GM03348 (cell line): ENCODE results near the gene ANGPTL4.
"Not testable (repeated sequence)": the region's sequence is repeated elsewhere in the genome, so short reads cannot be mapped to it uniquely, and the experiment has no call there.

Experiments
- DNase-seq: peaks from one replicate; pipeline ENCODE4 v3.0.0; 2012; ENCODE audit warnings: low spot score

ANGPTL4 gene

GRCh38 chr19:8334458-8335342 is 29.3 kb upstream of the ANGPTL4 start:
- DNase-seq, result peak; percentile 73

- no peak for DNase-seq
Measured at GRCh38 chr19:8335343-8336071, 28.4 kb upstream of the ANGPTL4 start.

GRCh38 chr19:8336072-8336569 is 27.8 kb upstream of the ANGPTL4 start:
- DNase-seq, result no peak

GRCh38 chr19:8336660-8337059 is 27.3 kb upstream of the ANGPTL4 start:
- DNase-seq, result no peak

GRCh38 chr19:8337728-8338127 is 26.2 kb upstream of the ANGPTL4 start:
- DNase-seq, result no peak

- DNase-seq, result no peak
Measured at GRCh38 chr19:8338835-8339234, 25.1 kb upstream of the ANGPTL4 start.

GRCh38 chr19:8340341-8341096 is 23.4 kb upstream of the ANGPTL4 start:
- DNase-seq, result no peak

DNA sequence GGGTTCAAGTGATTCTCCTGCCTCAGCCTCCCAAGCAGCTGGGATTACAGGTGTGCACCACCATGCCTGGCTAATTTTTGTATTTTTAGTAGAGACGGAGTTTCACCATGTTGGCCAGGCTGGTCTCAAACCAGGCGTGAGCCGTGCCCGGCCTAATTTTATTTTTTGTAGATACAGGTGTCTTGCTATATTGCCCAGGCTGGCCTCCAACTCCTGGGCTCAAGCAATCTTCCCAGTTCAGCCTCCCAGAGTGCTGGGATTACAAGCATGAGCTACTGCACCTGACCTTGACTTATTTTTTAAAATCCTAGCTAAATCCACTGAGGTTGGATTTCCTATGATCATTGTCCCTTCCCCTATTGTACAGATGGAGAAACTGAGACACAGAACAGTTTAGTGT is 22.5 kb upstream of the ANGPTL4 start:
- DNase-seq, result not testable (repeated sequence)

- DNase-seq, result no peak
Measured at GRCh38 chr19:8342316-8342683, 21.7 kb upstream of the ANGPTL4 start.

DNA sequence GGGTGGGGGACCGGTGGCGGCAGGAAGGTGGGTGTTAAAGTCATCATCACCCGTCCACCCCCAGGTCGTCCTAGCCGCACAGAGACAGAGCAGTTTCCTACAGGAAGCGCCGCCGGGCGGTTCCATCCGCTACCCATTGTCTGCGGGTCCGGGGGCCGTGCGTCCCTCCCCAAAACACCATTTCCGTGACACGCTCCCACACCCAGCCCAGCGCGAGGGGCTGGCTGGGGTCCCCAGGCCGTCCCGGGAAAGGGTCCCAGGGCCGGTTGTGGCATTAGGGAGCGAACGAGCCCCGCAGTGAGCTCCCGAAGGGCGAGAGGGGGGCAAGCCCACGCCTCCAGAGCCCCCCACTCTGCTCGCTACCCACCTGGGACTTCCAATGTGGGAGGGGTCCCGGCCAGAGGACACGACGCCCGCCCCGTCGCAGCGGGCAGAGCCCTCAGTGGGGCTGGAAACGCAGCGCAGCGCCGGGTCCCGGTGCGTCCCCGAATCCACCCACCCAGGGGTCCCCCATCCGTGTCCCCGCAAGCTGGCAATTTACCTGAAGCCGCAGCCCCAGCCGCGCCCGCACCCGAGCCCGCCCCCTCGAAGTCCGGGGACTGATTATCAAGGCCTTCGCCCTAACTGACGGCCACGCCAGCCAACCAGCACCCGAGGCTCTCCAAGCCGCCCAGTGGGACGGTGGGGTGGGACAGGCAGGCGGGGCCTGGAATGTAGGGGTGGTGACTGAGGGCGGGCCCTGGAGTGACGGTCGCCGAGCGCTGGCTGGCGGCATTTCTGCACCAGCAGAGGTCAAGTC is 21.1 kb upstream of the ANGPTL4 start, which contains the start of gene KANK3:
Gene KANK3 (minus strand): TSS at position 579 of the 799 bp plus-strand sequence. CDS start 5,434 bp downstream, outside the sequence.
- peak; percentile 97 for DNase-seq

- no peak for DNase-seq
Measured at GRCh38 chr19:8343483-8343844, 20.5 kb upstream of the ANGPTL4 start.

DNA sequence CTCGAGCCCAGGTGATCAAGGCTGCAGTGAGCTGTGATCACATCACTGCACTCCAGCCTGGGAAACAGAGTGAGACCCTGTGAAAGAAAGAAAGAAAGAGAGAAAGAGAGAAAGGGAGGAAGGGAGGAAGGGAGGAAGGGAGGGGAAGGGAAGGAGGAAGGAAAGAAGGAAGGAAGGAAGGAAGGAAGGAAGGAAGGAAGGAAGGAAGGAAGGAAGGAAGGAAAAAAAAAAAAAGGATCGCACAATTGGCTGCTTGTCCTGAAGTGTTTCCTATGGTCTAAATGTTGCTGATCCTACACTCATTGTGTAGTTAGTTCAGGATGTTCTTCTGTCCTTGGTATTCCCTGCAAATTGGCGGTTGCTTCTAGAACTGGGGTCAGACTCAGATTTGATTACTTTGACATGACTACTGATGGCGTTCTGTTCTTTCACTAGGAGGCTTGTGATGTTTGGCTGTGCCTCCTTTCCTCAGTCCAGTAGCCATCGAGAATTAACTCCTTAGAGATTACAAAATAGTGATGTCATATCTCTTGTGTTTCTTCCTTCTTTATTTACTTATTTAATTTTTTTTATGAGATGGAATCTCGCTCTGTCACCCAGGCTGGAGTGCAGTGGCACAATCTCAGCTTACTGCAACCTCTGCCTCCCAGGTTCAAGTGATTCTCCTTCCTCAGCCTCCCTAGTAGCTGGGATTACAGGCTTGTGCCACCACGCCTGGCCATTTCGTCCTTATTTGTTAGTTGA is 14.2 kb upstream of the ANGPTL4 start:
- not testable (repeated sequence) for DNase-seq

DNA sequence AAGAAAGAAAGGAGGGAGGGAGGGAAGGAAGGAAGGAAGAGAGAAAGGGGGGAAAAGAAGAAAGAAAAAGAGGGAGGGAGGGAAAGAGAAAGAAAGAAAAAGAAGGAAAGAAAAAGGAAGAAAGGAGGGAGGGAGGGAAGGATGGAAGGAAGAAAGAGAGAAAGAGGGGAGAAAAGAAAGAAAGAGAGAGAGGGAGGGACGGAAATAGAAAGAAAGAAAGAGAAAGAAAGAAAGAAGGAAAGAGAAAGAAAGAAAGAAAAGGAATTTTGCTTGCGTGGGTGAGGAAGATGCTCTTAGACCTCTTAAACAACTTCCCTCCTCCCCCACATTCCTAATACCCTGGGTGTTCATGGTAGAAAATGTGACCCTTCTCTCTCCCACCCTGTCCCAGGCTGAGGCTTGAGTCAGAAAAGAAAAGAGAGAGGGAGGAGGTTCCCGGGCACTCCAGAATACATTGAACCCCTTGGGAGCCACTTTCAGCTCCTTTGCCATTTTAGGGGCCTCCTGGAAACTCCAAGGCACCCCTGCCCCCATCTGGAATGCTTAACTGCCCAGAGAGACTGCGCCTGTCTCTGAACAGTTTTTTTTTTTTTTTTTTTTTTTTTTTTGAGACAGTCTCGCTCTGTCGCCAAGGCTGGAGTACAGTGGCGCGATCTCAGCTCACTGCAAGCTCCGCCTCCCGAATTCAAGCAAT is 11.7 kb upstream of the ANGPTL4 start:
- peak; percentile 33 for DNase-seq

DNA sequence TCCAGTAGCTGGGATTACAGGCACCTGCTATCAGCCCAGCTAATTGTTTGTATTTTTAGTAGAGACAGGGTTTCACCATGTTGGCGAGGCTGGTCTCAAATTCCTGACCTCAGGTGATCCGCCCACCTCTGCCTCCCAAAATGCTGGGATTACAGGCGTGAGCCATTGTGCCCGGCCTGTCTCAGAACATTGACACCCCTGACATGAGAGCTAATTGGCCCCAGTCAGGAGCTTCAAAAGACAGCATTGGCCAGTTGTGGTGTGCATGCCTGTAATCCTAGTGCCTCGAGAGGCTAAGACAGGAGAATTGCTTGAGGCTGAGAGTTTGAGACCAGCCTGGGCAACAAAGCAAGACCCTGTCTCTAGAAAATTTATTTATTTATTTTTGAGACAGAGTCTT is 11.1 kb upstream of the ANGPTL4 start:
- DNase-seq, result not testable (repeated sequence)

- peak; percentile 84 for DNase-seq
Measured at GRCh38 chr19:8355631-8356402, 8.1 kb upstream of the ANGPTL4 start.

DNA sequence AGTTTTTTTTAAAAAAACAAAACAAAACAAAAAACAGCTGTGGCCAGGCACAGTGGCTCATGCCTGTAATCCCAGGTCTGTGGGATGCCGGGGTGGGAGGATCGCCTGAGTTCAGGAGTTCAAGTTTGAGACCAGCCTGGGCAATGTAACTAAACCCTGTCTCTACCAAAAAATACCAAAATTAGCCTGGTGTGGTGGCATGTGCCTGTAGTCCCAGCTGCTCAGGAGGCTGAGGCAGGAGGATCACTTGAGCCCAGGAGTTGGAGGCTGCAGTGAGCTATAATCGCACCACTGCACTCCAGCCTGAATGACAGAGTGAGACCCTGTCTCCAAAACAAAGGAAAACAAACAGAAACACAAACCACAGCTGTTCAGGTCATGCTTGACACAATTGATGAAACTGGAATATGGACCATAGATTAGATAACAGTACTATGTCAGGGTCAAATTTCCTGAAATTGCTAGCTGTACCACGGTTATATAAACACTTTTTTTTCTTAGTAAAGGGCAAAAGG is 6.9 kb upstream of the ANGPTL4 start:
- DNase-seq, result no peak

DNA sequence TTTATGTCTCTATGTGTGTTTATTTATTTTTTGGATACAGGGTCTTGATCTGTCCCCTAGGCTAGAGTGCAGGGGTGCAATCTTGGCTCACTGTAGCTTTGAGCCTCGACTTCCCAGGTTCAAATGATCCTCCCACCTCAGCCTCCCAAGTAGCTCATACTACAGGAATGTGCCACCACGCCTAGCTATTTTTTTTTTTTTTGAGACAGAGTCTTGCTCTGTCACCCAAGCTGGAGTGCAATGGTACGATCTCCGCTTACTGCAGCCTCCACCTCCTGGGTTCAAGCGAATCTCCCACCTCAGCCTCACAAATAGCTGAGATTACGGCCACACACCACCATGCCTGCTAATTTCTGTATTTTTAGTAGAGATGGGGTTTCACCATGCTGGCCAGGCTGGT is 5.0 kb upstream of the ANGPTL4 start:
- no peak for DNase-seq

DNA sequence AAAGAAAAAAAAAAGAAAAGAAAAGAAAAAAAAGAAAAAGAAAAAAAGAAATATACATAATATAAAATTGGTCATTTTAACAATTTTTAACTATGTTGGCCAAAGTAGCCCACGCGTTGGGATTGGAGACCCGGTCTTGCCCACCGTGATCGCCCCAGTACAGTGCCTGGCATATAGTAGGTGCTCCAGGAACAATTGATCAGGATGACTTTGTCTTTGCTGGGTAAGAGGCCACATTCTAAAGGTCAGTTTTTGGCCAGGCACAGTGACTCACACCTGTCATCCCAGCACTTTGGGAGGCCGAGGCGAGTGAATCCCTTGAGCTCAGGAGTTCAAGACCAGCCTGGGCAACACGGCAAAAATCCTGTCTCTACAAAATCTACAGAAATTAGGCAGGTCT is 3.8 kb upstream of the ANGPTL4 start:
- DNase-seq, result no peak
